ENCODE measurements around the gene KCNH2.
"Not testable (repeated sequence)": the region's sequence is repeated elsewhere in the genome, so short reads cannot be mapped to it uniquely, and the experiment has no call there.

The KCNH2 gene, protein sequence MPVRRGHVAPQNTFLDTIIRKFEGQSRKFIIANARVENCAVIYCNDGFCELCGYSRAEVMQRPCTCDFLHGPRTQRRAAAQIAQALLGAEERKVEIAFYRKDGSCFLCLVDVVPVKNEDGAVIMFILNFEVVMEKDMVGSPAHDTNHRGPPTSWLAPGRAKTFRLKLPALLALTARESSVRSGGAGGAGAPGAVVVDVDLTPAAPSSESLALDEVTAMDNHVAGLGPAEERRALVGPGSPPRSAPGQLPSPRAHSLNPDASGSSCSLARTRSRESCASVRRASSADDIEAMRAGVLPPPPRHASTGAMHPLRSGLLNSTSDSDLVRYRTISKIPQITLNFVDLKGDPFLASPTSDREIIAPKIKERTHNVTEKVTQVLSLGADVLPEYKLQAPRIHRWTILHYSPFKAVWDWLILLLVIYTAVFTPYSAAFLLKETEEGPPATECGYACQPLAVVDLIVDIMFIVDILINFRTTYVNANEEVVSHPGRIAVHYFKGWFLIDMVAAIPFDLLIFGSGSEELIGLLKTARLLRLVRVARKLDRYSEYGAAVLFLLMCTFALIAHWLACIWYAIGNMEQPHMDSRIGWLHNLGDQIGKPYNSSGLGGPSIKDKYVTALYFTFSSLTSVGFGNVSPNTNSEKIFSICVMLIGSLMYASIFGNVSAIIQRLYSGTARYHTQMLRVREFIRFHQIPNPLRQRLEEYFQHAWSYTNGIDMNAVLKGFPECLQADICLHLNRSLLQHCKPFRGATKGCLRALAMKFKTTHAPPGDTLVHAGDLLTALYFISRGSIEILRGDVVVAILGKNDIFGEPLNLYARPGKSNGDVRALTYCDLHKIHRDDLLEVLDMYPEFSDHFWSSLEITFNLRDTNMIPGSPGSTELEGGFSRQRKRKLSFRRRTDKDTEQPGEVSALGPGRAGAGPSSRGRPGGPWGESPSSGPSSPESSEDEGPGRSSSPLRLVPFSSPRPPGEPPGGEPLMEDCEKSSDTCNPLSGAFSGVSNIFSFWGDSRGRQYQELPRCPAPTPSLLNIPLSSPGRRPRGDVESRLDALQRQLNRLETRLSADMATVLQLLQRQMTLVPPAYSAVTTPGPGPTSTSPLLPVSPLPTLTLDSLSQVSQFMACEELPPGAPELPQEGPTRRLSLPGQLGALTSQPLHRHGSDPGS

DNA sequence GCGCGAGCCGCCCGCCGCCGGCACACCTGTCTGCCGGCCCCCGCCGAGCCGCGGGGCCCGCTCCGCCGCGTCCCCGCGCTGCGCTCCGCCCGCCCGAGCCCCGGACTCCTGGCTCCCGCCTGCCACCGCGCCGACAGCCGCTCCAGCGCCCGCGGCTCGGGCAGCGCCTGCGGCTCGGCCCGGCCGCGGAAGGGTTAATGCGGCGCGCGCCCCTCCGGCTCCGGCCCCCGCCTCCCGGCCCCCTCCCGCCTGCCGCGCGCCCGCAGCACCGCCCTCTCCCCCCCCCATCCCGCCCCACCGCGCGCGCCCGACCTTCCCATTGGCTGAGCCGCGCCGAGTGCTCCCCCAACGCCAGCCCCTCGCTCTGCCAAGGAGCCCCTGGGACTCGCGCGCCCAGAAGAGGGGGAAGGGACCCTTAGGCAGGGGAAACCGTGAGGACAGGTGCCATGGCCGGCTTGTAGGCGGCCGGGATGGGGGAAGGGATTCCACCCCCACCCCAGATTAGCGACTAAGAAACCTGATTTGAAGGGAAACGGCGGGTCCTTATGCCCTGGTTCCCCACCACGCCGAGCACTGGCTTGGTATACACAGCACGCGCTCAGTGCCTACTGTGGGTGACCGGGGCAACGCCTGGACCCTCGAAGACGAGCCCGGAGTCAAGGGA lies at the start of gene KCNH2:
TSS of gene KCNH2 (minus strand) at position 196 of the 664 bp plus-strand sequence. CDS start 408 bp downstream, outside the sequence.
- DNase-seq (ENCODE audit: low spot score) = no peak

DNA sequence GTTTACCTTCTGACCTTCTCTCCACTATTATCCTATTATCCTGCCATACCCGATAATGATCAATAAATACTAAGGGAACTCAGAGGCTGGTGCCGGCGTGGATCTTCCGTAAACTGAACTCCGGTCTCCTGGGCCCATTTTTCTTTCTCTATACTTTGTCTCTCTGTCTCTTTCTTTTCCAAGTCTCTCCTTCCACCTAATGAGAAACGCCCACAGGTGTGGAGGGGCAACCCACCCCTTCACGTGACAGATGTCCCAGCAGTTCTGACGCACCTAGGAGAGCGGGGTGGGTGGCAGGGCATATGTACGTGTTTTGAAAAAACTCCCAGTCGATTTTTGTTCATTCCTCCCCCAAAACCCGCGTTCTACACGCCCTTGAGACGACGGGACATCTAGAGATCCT lies 49.6 kb upstream of the KCNH2 start:
- not testable (repeated sequence) for DNase-seq (ENCODE audit: low spot score)

DNA sequence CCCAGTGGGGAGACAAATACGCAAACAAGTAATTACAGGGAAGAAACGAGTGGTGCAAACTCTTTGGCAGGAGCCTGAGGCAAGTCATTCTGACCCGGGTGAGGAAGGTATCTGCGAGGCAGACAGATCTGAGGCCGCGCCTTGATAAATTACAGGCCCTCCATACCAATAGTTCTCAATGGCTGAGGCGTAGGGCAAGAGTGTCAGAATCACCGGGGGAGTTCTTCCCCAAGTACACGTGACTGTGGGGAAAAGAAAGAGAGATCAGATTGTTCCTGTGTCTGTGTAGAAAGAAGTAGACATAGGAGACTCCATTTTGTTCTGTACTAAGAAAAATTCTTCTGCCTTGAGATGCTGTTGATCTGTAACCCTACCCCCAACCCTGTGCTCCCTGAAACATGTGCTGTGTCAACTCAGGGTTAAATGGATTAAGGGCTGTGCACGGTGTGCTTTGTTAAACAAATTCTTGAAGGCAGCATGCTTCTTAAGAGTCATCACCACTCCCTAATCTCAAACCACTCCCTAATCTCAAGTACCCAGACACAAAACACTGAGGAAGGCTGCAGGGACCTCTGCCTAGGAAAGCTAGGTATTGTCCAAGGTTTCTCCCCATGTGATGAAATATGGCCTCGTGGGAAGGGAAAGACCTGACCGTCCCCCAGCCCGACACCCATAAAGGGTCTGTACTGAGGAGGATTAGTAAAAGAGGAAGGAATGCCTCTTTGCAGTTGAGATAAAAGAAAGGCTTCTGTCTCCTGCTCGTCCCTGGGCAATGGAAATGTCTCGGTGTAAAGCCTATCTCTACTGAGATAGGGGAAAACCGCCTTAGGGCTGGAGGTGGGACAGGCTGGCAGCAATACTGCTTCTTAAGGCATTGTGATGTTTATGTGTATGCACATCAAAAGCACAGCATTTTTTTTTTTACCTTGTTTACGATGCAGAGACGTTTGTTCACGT lies 48.9 kb upstream of the KCNH2 start:
- not testable (repeated sequence) for DNase-seq (ENCODE audit: low spot score)

DNA sequence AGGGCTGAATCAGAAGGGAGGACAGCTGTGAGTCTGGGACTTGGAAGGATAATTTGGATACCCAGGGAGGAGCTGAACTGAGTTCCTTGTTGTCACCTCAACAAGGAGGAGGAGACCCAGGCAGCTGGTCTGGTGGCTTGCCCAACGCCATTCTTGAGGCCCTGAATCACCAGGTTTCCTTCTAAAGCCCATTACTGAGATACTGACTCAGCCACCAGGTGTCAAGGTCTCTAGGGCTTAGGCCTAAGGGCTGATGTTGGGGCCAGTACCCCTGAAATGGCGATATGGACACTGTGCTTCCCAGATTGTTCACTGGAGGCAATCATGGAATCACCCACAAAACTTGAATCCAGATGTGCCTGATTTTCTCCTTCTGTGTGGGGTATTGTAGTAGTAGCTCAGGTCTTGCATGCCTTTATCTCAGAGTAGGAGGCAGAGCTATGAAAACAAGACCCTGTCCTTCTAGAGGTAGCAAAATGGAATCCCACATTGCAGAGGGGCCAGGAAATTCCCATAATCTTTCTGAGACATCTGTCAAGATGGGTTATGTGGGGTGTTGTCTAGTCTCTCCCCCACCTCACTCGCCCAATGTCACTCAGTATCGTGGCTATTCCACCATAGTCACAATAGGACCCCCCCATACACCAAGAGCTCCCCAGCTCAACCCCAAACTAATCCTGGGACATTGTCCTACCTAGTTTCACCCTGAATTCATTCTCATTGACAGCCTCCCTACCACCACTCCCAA lies 48.0 kb upstream of the KCNH2 start:
- DNase-seq (ENCODE audit: low spot score) = no peak

DNA sequence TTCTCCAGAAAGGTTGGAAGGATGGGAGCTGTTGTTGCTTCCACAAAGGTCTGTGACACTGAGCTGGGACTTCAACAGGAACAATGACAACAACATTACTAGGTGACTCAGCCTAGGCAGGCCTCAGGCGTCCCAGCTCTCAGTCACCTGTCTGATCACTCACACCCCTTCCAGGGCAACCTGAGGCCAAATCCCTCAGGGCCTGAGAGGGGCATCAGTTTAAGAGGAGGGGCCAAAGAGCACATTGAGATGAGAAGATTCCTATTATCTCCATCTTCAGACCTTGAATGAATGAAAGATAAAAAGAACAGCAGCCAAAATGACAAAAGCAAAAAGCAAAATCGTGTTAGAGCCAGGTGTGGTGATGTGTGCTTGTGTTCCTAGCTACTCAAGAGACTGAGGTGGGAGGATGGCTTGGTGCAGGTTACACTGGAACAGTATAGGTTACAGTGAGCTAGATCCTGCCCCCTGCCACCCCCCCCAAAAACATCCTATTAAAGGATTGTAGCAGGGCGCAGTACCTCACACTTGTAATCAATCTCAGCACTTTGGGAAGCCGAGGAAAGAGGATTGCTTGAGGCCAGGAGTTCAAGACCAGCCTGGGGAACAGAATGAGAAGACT lies 46.4 kb upstream of the KCNH2 start, which contains the start of gene ATG9B:
TSS of gene ATG9B (minus strand) at position 60 of the 622 bp plus-strand sequence. CDS start 71 bp downstream, outside the sequence.
- no peak for DNase-seq (ENCODE audit: low spot score)

DNA sequence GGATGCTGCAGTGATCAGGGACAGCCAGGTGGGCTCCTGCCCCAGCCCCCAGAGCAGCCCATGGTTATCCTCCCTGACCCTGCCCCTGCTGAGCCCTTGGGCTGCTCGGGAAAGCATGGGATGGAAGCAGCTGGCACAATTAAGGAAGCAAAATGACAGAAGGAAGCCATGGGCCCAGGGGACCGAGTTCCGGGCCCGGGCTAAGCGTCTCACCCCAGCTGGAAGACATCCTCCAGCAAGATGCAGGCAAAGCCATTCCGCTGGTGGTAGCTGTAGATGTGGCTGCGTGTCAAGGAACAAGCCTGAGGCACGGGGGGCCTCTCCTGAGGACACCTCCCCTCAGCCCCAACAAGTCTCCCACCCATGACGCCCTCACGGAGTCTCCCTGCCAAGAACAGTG lies 45.1 kb upstream of the KCNH2 start:
- DNase-seq (ENCODE audit: low spot score) = no peak

DNA sequence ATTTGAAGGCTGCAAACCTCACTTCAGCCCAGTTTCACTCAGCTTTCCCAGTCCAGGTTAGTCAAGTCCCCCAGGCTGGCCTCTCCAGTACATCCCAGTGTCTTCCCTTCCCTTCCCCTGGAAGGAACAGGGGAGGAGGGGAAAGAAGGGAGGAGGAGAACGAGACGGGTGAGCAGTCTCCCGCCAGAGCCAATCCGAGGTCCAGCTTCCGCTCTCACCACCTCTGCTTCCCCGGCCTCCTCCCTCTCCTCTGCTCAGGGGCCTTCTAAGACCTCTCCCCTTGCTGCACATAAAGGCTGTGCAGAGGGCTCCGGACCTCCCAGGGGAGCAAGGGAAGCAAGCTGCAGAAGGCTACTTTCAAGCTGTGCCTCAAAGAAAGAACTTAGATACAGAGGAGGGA lies 42.1 kb upstream of the KCNH2 start:
- DNase-seq (ENCODE audit: low spot score) = no peak

DNA sequence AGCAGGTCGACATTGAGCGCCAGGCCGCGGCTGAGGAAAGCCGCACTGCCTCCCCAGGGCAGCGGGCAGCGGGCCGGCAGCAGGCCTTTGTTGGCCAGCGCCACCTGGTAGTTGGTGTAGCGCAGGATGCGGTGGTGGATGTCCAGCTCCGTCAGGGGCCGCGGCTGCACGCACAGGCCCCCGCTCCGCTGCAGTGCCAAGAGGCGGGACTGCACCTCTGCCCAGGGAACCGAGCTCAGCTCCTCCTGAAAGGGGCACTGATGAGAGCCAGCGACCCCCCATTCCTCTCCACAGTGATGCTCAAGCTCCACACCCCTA lies 41.0 kb upstream of the KCNH2 start:
- DNase-seq (ENCODE audit: low spot score) = no peak

DNA sequence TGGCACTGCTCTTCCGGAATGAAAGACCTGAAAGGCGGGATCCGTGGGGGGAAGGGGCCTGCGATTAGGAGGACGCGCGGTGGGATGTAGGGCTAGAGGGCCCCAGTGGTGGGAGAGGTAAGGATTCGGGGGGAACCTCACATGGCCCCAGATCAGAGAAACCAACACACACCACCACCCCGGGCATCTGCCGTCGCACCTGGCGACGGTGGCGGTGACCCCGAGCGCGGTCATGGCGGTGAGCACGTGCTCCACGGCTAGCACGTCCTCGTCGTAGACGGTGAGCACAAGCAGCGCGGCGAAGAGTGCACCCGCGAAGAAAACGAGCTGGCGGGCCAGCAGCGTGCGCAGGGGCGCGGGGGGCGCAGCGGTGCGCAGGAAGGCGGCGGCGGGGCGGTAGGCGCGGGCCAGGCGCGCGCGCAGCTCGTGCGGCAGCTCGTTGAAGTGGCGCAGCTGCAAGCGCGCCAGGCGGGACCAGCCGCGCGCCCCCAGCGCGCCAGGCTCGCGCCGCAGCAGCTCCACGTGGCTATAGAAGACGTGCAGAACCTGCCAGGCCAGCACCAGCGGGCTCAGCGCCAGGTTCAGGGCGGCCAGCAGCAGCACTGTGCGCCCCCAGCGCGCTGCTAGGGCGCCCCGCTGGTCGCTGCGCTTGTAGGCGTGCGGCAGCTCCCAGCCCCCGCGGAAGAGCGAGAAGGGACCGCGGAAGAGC lies 40.5 kb upstream of the KCNH2 start:
- no peak for DNase-seq (ENCODE audit: low spot score)

DNA sequence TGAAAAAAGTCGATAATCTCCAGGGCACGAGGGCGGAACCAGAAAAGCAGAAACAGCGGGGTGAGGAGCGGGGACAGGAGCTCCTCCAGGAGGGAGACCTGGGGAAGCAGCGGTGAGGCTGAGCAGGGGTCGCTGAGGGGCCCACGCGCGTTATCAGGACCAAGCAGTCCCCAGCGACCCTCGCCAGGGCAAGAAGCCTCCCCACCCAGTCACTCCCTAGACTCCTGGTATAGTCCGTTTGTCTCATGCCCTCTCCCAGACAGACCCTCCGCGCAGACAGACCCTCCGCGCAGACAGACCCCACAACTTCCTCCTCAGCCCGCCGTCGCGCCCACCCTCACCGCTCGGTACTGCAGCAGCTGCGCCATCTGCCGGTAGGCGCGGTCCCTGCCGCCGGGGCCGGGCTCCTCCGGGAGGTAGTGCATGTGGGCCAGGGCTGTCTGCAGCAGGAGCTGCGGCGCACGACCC lies 39.9 kb upstream of the KCNH2 start:
- DNase-seq (ENCODE audit: low spot score) = peak; percentile 79

DNA sequence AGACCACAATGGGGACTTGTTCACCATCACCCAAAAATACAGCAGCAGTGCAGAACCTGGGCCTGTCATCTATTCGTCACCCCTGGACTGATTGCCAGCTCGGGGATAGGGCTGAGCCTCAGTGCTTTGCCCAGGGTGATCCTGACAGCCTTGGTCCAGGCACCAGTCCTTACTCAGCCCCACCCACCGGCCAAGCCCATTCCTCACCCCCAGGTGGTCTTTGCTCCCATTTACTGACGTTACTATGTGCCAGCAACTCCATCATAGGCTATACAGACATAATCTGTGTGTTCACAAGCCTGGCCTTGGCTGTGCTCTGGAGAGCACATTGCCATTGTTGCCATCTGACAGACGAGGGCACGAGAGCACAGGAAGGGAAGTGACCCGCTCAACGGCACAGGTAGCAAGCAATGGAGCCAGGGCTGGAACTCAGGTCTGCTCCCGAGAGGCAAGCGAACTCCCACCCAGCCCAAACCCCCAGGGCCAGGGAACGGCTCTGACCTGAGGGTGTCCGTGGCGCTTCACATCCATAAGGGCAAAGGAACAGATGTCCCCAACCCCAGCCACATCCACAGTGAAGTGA lies 39.3 kb upstream of the KCNH2 start:
- DNase-seq (ENCODE audit: low spot score) = no peak

DNA sequence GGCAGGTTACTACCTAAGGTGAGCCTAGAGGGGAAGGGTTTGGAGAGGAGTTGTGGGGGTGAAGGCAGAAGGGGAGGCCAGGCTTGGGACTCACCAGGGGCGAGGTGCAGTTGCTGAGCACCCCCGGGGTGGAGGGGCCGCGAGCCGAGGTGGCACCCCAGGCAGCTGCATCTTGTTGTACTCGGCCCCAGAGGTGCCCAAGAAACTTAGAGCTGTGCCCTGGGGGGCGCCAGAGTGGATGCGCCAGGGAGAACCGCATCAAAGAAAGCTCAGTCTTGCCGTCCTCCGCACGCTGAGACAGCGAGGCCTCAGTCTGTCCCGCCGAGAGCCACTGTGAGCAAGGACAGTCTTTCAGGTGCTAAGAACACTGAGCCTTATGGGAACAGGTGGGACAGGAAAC lies 38.8 kb upstream of the KCNH2 start:
- DNase-seq (ENCODE audit: low spot score) = no peak

DNA sequence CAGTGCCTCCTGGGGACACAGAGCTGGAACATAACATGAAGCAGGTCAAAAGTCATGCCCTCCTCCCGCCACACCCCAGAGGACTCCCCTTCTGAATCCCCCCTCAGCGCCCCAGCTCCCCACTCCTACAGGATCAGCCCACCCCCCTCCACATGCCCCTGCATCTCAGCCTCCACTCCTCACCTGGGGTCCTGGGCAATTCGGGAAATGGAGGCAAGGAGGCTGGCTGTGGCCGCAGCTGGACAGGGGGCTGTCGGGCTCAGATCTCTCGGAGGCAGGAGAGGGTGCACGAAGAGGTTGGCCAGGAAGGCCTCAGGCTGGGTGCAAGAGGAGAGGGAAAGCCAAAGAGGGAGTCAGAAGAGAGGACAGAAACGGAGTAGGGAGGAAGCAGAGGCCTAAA lies 38.4 kb upstream of the KCNH2 start:
- no peak for DNase-seq (ENCODE audit: low spot score)

DNA sequence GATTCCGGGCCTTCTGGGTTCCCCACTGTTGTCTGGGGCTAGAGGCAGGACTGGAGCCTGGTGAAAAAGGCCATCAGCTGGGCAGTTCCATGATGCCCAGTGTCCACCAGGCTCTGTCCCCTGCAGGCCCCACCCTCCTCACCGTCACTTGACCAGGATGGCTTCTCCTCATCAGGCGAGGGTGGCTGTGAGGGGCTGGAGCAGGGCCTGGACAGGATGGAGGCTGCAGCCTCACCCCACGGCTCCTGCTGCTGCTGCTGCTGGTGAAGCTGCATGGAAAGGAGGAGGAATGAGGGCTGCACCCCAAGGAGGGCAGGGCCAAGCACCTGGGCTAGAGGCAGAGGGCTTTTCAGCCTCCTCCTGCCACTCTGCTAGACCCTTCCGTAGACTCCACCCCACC lies 37.8 kb upstream of the KCNH2 start:
- no peak for DNase-seq (ENCODE audit: low spot score)

DNA sequence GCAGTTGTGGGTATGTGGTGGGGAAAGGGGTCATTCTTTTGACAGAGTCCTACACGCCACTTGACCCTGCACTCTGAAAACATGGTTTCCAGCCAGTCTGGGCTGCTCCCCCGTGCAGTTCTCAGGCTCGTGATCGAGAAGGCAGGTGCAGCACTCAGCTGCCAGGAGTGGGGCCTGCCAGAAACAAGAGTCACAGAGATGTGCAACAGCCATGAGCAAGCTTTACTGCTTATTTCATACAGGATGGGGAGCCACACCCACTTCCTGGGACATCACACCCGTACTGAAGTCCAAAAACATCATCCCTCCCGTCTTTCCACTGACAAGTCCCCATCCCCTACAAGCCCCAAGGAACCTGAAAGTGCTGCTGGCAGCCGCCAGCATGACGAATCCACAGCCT lies 36.8 kb upstream of the KCNH2 start:
- DNase-seq (ENCODE audit: low spot score) = no peak

DNA sequence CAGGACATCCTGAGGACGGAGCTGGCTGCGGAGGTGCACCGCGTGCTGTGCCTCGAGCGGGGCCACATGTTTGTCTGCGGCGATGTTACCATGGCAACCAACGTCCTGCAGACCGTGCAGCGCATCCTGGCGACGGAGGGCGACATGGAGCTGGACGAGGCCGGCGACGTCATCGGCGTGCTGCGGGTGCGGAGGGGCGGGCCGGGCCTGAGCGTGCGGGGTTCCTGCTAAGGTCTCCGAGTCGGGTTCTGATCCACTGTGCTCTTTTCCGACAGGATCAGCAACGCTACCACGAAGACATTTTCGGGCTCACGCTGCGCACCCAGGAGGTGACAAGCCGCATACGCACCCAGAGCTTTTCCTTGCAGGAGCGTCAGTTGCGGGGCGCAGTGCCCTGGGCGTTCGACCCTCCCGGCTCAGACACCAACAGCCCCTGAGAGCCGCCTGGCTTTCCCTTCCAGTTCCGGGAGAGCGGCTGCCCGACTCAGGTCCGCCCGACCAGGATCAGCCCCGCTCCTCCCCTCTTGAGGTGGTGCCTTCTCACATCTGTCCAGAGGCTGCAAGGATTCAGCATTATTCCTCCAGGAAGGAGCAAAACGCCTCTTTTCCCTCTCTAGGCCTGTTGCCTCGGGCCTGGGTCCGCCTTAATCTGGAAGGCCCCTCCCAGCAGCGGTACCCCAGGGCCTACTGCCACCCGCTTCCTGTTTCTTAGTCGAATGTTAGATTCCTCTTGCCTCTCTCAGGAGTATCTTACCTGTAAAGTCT lies 35.8 kb upstream of the KCNH2 start:
- DNase-seq (ENCODE audit: low spot score) = peak; percentile 92

DNA sequence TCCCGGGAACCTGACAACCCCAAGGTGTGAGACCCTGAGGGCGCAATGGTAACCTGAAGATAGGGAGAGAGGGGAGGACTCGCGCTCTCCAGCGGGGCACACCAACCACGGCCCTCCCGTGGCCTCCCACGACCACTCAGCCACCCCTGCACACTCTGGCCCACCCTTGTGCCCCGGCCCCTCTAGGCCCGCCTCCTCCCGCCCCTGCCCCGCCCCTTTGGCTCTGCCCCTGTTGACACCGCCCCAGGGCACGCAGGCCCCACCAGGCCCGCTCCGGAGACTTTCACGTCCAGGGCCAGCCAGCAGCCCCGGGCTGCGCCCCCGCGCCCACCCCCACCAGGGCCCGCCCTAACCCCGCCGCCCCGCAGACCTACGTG lies 35.2 kb upstream of the KCNH2 start:
- DNase-seq (ENCODE audit: low spot score) = no peak

DNA sequence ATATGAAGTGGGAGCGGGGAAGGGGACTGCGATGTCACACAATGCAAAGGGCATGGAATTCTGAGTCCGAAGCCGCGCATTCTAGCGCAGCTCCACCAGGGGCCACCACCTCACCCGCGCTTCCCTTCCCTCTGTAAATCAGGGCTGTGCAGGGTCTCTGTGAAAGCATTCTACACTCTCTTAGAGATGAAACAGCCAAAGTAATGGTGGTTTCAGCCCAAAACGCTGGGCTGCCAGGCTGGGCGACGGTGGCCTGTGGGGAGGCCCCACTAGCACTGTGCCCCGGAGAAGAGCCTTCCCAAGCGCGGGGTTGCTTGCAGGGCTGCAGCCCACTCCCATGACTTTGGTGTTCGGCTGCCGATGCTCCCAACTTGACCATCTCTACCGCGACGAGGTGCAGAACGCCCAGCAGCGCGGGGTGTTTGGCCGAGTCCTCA lies 34.8 kb upstream of the KCNH2 start:
- no peak for DNase-seq (ENCODE audit: low spot score)

All from activated CD4-positive, alpha-beta T cell treated with anti-CD3 and anti-CD28 coated beads, Interleukin-2, Interleukin-4, amounts not matched to agents 100 ng/mL and 50 ng/mL, durations not matched to agents 16 hours and 8 hours (primary cell).